ENCODE measurements around the gene PIP5K1A.

GRCh38 chr1:151281225-151281968 is 83.0 kb downstream of the PIP5K1A start:
- TF ChIP-seq POLR2AphosphoS5 (IDR thresholded peaks at IDR 0.05; ENCODE audit: low read depth, low read length), result peak; percentile 79
- peak; percentile 90 for TF ChIP-seq POLR2A (IDR thresholded peaks at IDR 0.05; ENCODE audit: low read depth, low read length)
- TF ChIP-seq TAF1 (IDR thresholded peaks at IDR 0.05; ENCODE audit: low read depth, low read length), result peak; percentile 28; the same call in 1 of the 2 replicates
- no peak for TF ChIP-seq SPI1 (IDR thresholded peaks at IDR 0.05; ENCODE audit: low read depth, low read length)
- peak; percentile 48; the same call in 1 of the 2 replicates for TF ChIP-seq POU2F2 (IDR thresholded peaks at IDR 0.05; ENCODE audit: low read depth, low read length)

All from GM12891 (cell line).